Small intestine (tissue), 7 donors: ENCODE measurements around the gene ARL4D. TPM values are rescaled to one million over a fixed set of nuclear protein-coding genes. Genes with fewer than 3 reads are reported as not detected.

ENCODE experiments used
- DNase-seq, 2 donors: peaks; one replicate each; pipeline versions ENCODE4 v3.0.0 to v3.0.0-alpha.2; 2013
- FAIRE-seq: peaks from 2 replicates; lab custom pipeline; 2012; peaks lifted over from hg19 to GRCh38; lab: Jason Lieb, UNC
- H3K27ac ChIP-seq, 3 donors: one replicate each; pipeline ENCODE4 v1.5.1; 2013; ENCODE audit warnings: low read length in 2 of 3, mild to moderate bottlenecking in 2 of 3, control low read depth in 1 of 3, inconsistent platforms in 1 of 3, low read depth in 1 of 3, moderate library complexity in 1 of 3
- H3K27me3 ChIP-seq, 3 donors: one replicate each; pipeline ENCODE4 v1.6.1; 2013; ENCODE audit warnings: low read length in 3 of 3, inconsistent platforms in 1 of 3; ENCODE audit not compliant: control insufficient read depth in 3 of 3, insufficient read depth in 3 of 3
- H3K36me3 ChIP-seq, 3 donors: one replicate each; pipeline ENCODE4 v1.6.1; 2013; ENCODE audit warnings: low read length in 3 of 3, inconsistent platforms in 1 of 3, low read depth in 1 of 3, mild to moderate bottlenecking in 1 of 3, moderate library complexity in 1 of 3; ENCODE audit not compliant: control insufficient read depth in 3 of 3, insufficient read depth in 2 of 3
- H3K4me1 ChIP-seq, 3 donors: one replicate each; pipeline ENCODE4 v1.6.1; 2013; ENCODE audit warnings: low read length in 2 of 3, inconsistent platforms in 1 of 3, low read depth in 1 of 3, mild to moderate bottlenecking in 1 of 3, moderate library complexity in 1 of 3; ENCODE audit not compliant: control insufficient read depth in 3 of 3, insufficient read depth in 2 of 3
- H3K4me3 ChIP-seq, 3 donors: one replicate each; pipeline ENCODE4 v1.5.1; 2013; ENCODE audit warnings: low read length in 3 of 3, control low read depth in 1 of 3, inconsistent platforms in 1 of 3, low read depth in 1 of 3, mild to moderate bottlenecking in 1 of 3, moderate library complexity in 1 of 3
- H3K9me3 ChIP-seq, 2 donors: one replicate each; pipeline ENCODE4 v1.6.1; 2013; ENCODE audit warnings: low read depth in 1 of 2, low read length in 1 of 2; ENCODE audit not compliant: control insufficient read depth in 2 of 2, insufficient read depth in 1 of 2
- WGBS, 3 donors: extraction: QIAGEN DNeasy Blood & Tissue Kit; methylation state at CpG; one replicate each; pipeline ENCODE4 v1.1.7; 2013; 5-methylcytosine and 5-hydroxymethylcytosine counted together
- polyA plus RNA-seq, 4 donors: library from polyadenylated mRNA; stranded (reverse) in 3 of 4; unstranded in 1 of 4; fragments of 200-250 nt in 3 of 4; fragments of 120-200 nt in 1 of 4; gene quantifications; one replicate each; pipeline versions ENCODE4 v1.2.1 to v1.2.3, GENCODE V29; 2013
- donor health status: healthy with polysubstance abuse.
- donor health status: control.
- donor health status: control.
- donor health status: Bipolar disorder and iron deficiency.
- donor health status: healthy.

The ARL4D gene
- polyA plus RNA-seq, 4 donors = 0.45 to 10.1 (median 2.6) TPM

DNA sequence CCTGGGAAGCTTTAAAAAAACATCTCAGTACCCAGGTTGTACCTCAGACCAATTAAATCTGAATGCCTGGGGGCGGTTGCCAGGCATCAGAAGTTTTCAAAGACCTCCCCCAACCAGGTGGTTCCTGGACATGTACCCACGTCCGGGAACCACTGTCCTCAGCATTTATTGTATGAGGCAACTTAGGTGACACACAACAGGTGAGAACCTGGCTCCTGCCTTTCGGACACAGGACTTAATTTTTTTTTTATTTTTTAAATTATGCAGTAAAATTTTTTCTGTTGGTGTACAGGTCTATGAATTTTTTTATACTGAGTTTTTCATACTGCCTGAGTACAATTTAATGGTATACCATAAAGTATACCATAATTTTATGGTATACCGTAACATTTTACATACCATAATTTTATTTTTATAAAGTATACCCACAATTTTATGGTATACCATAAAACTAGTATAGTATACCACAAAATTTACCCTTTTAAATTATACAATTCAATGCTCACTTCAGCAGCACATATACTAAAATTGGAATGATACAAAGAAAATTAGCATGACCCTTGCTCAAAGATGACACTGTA is 46.3 kb downstream of the ARL4D start:
- Histone ChIP-seq H3K4me3 (no peak overlapping the region), H3K27ac (no peak overlapping the region), H3K4me1 (peaks cover 0 to 11% (median 0%) of the 10 kb centered on the region in 3 donors), H3K27me3 (no peaks in the 10 kb centered on the region), H3K36me3 (no peaks in the 10 kb centered on the region), H3K9me3 (no peaks in the 10 kb centered on the region)
- no peak for DNase-seq
- no peak for FAIRE-seq
- WGBS, 3 donors = 58 to 71% (median 68%) methylated on average over 5 of the region's 5 CpGs

DNA sequence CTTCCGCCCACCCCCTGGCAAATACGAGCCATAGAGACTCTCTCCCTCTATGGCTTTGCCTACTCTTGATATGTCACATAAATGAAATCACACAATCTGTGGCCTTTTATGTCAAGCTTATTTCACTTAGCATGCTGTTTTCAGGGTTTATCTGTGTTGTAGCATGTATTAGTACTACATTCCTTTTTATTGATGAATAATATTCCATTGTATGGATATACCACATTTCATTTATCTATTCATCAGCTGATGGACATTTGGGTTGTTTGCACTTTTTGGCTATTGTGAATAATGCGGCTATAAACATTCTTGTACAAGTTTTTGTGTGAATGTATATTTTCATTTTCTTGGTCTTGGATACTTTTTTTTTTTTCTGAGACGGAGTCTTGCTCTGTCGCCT is 48.0 kb downstream of the ARL4D start:
- Histone ChIP-seq H3K36me3 (no peaks in the 10 kb centered on the region), H3K27ac (no peak overlapping the region), H3K27me3 (no peaks in the 10 kb centered on the region), H3K4me3 (no peak overlapping the region), H3K9me3 (no peaks in the 10 kb centered on the region), H3K4me1 (peaks cover 0 to 11% (median 0%) of the 10 kb centered on the region in 3 donors)
- DNase-seq = no peak
- WGBS, 3 donors = 91 to 95% (median 91%) methylated on average over 5 of the region's 5 CpGs
- no peak for FAIRE-seq

DNA sequence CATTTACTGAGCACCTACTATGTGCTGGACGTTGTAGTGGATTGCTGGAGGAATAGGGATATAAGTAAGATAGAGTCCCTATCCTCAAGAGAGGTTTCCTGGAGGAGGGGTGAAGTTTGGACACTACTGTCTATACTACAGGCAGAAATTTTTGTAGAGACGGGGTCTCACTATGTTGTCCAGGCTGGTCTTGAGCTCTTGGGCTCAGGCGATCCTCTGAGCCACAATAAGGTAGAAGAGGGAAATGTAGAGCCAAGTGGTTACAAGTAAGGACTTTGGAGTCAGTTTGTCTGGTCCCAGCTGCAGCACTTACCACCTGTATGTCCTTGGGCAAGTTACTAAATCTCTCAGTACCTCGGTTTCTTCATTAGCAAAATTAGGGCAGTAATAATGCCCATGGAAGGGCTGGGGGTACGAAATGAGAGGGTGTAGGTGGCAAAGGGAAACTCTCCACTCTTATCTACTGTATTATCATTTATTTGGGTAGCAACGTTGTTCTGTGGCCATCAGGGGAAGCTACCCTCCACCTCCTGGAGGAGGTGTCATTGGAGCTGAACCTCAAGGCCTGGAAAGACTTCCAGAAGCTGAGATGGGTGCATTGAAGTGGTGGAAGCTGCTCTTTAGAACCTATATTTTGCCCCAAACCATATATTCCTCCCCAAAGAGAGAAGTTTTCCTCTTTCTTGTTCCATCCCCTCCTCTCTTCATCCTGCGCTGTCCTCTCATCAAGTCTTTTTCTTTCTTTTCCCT is 50.1 kb downstream of the ARL4D start:
- Histone ChIP-seq H3K27ac (no peak overlapping the region), H3K4me1 (peaks cover 0 to 11% (median 0%) of the 10 kb centered on the region in 3 donors), H3K27me3 (no peaks in the 10 kb centered on the region), H3K4me3 (no peak overlapping the region), H3K9me3 (no peaks in the 10 kb centered on the region), H3K36me3 (no peaks in the 10 kb centered on the region)
- DNase-seq (no peak), FAIRE-seq (no peak)
- 48 to 72% (median 55%) methylated on average over 7 of the region's 7 CpGs for WGBS, 3 donors

DNA sequence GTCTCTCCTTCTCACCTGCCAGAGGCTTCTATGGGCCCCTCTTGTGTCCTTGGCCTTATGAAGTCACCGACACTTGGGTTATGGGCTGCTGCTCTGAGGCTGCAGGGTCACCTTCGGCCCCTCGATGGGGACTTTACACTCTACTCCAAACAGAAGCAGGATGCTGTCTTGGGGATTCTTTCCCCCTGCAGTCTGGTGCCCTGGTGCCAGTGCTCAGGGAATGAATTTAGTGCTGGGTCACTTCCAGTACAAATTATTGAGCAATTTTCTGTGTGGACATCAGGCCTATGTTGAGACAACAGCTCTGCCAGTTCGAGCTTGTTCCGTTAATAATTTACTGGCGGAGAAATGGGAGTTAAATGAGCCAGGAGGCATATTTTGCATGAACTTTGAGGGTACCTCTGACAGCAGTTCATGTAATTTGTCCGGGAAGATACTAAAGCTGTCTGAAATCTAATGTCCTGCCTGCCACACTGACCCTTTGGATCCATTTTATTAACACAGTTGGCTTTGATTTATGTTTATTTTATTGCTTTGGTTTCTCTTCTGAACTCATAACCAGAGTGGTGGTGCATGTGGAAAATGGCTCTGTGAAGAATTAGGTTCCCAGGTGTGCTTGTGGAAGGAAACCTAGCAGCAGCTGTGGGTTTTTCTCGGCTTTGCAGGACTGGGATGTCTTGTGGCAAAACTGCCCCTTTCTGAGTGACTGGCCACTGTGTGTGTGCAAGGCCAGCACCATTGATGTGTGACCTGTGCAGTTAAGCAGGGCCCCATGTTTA is 50.9 kb downstream of the ARL4D start:
- Histone ChIP-seq H3K4me1 (peaks cover 0 to 11% (median 0%) of the 10 kb centered on the region in 3 donors), H3K27me3 (no peaks in the 10 kb centered on the region), H3K36me3 (no peaks in the 10 kb centered on the region), H3K9me3 (no peaks in the 10 kb centered on the region), H3K27ac (peak overlapping the region in 1 of 3 donors; percentile 28), H3K4me3 (no peak overlapping the region)
- WGBS, 3 donors = 45 to 57% (median 47%) methylated on average over 8 of the region's 8 CpGs
- DNase-seq (peak in 1 of 2 donors; percentile 45), FAIRE-seq (no peak)

Other genes with a start within 250 kb of the ARL4D start
- 100 to 1,000 TPM in 1 of 4 donors, 10 to 100 TPM in 3; 42.7 to 142 (median 68.6) TPM for gene NBR1, start 227.8 kb upstream of the ARL4D start, polyA plus RNA-seq
- gene TMEM106A, start 187.1 kb upstream of the ARL4D start, polyA plus RNA-seq = 10 to 100 TPM in 1 of 4 donors, 1 to 10 TPM in 2, under 1 TPM in 1; 0.22 to 67.2 (median 3.8) TPM
- 10 to 100 TPM in 1 of 4 donors, not detected in 3; 54.2 TPM for gene CCDC200, start 170.4 kb upstream of the ARL4D start, polyA plus RNA-seq
- gene RNU2-1, start 165.0 kb upstream of the ARL4D start, polyA plus RNA-seq = not detected
- gene DHX8, start 85.0 kb downstream of the ARL4D start, polyA plus RNA-seq = 10 to 100 TPM; 21.6 to 33.8 (median 27.4) TPM
- 10 to 100 TPM in 1 of 4 donors, 1 to 10 TPM in 3; 1.3 to 16.4 (median 4.5) TPM for gene ETV4, start 147.3 kb downstream of the ARL4D start, polyA plus RNA-seq